NCI-H446 treated with DMSO at 0.1 percent for 48 hours (cell line): Measurements from ENCODE around the gene TINAG.
"Not testable (repeated sequence)": the region's sequence is repeated elsewhere in the genome, so short reads cannot be mapped to it uniquely, and the experiment has no call there.

ENCODE experiments used
- DNase-seq: peaks from one replicate; lab custom pipeline; 2025; lab: John Stamatoyannopoulos, UW

Gene TINAG

DNA sequence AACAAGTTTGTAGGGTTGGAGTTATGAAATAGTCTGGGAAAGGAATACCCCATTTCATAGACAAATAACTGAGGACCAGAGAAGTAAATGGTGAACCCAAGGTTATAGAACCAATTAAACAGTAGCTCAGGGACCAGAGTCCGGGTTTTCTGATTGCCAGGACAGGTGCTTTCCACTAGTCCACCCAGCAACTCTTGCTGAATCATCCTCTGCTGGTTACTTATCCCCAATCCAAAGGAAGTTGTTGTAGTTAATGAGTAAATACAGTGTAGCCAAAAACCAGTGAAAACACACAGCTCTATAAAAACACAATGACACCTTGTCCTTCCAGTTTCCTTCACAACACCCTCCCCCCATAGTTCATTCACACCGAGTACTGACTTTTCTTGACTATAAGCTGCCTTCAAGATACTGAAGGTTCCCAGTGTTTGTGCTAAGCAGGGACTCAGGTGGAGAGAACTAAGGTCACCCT, 766 bp upstream of the TINAG start:
- DNase-seq = no peak

DNA sequence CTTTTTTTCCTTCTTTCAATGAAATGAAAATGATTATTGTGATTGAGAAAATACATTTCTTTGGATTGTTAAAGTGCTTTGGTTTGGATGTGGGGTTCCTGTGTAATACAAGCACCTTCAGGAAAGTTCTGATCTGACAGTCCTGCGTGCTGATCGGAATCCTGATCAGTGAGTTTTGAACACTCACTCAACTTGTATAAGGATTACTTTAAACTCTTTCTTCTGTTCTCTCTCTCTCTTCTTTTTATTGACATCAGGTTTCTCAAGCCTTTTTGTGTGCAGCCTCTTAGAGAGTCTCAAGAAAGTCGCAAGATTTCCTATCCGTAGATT, 710 bp downstream of the TINAG start:
- no peak for DNase-seq

DNA sequence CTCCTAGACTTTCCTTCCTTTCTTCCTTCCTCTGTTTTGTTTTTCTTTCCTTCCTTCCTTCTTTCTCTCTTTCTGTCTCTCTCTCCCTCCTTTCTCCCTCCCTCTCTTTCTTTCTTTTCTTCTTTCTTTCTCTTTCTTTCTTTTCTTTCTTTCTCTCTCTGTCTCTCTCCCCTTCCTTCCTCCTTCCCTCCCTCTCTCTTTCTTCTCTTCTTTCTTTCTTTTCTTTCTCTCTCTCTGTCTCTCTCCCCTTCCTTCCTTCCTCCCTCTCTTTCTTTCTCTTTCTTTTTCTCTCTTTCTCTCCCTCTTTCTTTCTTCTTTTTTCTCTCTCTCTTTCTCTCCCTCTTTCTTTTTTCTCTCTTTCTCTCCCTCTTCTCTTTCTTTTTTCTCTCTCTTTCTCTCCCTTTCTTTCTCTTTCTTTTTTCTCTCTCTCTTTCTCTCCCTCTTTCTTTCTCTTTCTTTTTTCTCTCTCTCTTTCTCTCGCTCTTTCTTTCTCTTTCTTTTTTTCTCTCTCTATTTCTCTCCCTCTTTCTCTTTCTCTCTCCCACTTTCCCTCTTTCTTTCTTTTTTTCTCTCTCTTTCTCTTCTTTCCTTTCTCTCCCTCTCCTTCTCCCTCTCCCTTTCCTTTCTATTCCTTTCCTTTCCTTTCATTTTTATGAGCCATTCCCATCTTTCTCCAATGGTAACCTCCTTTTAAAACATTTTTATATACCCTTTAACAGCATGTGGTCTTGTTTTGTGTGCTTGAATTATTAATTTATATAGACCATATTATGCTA, 2.3 kb downstream of the TINAG start:
- DNase-seq = no peak

DNA sequence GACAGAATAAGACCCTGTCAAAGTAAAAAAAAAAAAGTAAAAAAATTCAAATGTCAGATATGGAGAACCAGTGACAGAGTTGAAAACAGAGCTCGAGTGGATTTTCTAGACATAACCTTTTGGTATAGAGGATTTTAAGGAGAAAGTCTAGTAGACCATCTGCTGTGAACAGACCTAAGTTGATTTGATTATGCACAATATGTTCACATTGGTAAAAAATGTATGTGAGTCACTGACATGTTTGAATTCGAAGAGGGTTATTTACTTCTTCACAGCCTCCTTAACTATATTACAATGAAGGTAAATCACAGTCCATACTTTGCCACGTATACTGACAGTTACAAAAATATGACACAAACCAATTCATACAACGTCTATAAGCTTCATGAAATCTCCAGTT, 7.4 kb downstream of the TINAG start:
- peak; percentile 9 for DNase-seq

DNA sequence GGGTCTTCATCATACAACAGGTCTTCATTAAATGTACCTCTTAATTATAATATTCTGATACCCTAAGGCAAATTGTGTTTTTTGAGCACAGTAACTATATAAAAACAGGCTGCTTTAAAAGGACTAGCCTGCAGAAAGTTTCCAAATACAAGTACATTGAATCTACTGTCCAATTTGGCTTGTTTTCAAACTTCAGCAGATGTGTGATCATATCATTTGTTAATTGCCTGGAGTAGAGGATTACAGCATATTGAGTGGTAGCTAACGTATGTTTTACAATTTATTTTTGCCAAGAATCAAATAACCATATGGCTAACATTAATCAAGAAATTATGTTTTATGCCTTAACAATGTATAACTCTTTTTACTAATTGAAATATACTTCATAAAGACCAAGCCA, 12.6 kb downstream of the TINAG start:
- DNase-seq = peak; percentile 96

DNA sequence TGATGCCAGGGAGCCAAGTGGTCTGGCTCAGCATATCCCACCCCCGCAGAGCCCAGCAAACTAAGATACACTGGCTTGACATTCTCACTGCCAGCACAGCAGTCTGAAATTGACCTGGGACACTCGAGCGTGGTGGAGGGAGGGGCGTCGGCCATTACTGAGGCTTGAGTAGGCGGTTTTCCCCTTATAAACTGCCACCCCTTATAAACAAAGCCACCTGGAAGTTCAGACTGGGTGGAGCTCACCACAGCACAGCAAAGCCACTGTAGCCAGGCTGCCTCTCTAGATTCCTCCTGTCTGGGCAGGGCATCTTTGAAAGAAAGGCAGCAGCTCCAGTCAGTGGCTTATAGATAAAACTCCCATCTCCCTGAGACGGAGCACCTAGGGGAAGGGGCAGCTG, 19.4 kb downstream of the TINAG start:
- DNase-seq = no peak

DNA sequence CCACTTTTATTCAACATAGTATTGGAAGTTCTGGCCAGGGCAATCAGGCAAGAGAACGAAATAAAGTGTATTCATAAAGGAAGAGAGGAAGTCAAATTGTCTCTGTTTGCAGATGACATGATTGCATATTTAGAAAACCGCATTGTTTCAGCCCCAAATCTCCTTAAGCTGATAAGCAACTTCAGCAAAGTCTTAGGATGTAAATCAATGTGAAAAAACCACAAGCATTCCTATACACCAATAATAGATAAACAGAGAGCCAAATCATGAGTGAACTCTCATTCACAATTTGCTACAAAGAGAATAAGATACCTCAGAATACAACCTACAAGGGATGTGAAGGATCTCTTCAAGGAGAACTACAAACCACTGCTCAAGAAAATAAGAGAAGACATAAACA, 23.3 kb downstream of the TINAG start:
- not testable (repeated sequence) for DNase-seq

DNA sequence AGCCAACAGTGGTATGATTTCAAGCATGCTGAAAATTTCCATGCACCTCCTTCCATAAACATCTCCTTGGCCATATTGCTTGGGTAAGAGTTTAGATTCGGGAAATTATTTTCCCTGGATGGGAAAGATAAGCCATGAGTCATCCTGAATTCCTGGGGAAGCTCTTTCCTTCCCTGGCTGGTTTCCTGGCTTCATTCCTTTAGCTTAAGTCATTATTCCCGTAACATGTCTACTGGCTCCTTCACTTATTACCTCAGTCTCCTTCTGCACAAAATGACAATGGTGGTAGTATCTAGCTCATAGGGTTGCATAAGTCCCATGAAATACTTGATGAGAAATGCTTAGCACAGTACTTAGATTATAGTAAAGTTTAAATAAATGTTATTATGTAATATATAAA, 27.6 kb downstream of the TINAG start:
- peak; percentile 18 for DNase-seq

DNA sequence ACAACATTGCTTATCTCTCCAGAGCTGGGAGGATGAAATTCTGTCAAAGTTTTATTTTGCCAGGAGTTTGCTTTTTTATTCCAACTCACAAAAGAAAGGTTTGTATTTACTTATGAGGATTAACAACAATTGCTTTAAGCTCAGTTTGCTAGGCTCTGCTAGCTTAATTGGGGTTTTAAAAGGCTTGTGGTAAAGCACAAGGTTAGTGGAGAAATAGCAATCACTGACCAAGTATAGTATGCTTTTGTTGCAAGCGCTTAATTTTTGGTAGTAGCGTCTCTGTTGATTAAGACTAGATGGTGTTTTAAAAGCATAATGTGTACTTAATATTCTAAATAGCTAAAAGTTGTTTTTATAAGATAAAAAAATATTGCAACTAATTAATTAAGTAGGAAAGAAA, 45.7 kb downstream of the TINAG start:
- no peak for DNase-seq

DNA sequence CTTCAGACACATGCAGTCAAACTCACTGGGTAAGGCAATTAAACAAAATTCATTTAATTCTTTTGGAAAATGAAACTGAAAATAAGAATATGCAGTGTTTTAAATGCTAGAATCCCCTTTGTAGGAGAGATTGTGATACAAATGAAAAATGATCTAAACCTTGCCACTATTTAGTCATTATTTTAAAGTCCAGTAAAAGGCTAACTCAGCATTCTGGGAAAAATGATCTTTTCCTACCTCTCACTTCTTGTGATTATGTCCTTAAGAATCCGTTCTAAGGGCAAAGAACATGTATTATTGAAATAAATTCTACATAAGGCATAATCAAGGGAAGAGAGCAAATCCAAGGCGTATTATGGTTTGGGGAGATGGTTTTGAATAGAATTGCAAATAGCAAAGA, 46.4 kb downstream of the TINAG start:
- no peak for DNase-seq

DNA sequence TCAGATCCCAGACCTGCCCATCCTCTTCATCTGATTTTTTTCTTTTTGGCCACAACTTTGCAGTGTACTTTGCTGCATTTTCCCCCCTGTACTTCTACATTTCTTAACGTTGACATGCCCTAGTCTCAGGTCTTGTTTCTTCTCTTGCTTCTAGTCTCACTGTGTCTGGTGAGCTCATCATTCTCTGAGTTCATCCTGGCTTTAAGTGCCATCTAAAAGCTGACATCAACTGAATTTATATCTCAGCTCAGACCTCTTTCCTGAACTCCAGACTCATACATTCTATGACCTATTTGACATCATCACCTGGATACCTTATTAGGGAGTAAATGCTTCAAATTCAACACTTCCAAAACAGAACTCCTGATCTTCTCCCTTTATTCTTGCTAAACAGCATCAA, 48.9 kb downstream of the TINAG start:
- no peak for DNase-seq

DNA sequence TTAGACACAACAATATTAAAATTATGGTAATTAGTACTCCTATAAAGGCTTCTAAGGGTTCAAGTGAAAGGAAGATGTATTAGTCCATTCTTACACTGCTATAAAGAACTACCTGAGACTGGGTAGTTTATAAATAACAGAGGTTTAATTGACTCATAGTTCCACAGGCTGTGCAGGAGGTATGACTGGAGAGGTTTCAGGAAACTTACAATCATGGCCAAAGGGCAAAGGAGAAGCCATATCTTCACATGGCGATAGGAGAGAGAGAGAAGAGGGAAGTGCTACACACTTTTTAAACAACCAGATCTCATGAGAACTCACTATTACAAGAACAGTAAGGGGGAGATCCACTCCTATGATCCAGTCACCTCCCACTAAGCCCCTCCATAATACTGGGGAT, 52.9 kb downstream of the TINAG start:
- DNase-seq = no peak

DNA sequence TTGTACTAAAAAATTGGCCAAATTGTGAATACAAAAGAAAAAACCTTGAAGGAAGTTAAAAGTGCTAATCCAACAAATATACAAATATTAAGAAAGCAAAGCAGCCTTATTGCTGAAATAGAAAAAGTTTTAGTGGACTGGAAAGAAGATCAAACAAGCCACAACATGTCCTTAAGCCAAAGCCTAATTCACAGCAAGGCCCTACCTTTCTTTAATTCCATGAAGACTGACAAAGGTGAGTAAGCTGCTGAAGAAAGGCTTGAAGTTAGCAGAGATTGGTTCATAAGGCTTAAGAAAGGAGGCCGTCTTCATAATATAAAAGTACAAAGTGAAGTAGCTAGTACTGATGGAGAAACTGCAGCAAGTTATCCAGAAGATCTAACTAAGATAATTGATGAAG, 53.5 kb downstream of the TINAG start:
- DNase-seq = no peak

DNA sequence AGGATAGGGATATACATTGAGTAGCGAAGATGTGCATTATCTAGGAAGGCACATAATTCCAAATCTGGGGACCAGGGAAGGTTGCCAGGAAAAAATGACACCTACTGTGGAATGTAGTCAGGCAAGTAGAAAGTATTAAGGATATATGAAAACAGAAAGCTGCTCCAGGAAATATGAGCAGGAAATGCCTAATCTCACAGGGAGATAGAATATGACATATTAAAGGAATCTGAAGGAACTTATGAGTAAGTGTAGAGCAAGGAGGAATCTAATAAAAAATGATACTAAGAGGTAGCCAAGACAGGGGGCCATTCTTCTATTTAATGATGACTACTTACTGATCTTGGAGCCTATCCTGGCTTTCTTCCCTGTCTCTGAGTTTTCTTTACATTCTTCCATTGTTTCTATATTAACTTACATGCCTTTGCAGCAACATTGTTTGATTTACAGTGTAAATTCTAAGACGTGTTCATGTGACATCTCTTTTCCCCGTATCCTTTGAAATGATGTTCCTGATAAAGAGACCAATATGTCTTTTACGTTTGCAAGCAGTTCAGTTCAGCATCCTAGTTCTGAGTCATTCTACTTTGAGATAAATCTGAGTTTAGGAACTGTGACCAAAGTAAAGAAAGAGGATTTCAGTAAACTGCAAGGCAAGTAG, 58.6 kb downstream of the TINAG start:
- DNase-seq = no peak

DNA sequence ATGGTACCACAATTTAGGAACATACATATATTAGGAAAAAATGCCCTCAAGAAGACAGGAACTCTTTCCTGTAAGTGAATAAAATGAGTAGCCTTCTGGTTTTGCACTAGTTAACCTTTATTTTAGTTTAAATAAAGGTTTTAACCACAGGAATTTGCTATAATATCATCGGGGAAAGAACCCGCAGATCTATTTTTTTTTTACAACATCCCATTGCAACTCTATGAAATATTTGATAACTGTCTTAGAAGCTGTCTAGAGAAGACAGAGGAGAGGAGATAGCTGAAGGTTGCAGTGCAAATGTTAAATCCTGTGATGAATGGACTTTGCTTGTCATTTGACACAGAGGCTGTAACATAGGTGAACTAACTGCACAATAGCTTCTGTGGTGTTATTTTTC, 69.5 kb downstream of the TINAG start:
- DNase-seq = no peak

DNA sequence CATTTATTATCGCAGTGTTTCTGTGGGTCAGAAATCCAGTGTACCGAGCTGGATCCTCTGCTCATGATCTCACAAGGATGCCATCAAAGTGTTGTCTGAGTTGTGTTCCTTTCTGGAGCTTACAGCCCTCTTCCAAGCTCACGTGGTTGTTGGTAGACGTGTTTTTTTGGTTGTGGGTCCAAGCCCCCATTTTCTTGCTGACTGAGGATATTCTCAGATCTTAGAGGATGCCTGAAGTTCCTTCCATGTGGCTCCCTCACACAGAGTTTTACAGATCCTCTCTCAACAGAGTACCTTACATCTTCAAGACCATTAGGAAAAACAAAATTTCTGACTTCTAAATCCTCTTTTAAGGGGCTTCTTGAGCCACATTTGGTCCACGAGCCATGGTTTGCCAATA, 78.1 kb downstream of the TINAG start:
- DNase-seq = no peak

DNA sequence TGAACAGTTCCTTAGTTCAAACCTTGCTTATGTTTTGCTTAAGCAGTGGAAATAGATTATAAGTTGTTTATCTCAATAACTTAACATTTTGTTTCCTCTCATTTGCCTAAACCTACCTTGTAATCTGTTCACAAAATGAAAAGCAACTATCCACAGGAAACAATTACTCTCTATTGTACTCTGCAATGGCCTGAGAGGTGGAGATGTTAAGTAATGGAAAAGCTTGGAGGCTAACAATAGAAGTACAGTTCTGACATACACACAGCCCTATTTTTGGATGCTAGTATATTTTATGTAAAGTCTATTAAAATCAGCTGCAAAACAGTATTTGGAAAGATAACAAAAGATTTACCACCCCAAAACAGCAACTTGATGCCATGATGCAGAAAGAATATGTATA, 82.1 kb downstream of the TINAG start:
- DNase-seq = no peak

DNA sequence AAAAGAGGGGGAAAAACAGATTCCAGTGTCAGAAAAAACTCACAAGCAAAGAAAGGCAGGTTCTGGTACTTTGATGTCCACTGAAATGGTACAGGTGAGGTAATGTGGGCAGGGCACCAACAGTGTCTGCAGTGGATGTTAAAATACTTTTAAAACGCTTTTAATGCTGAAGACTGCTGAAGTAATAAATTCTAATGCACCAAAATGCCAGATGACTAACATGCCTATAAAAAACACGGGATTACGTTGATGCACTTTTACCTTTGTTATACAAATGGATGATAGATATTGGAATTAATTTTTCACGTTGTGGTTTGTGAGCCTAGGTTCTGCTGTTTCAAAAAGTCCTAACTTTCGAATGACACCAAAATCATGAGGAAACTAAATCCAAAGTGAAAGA, 83.3 kb downstream of the TINAG start:
- DNase-seq = no peak

DNA sequence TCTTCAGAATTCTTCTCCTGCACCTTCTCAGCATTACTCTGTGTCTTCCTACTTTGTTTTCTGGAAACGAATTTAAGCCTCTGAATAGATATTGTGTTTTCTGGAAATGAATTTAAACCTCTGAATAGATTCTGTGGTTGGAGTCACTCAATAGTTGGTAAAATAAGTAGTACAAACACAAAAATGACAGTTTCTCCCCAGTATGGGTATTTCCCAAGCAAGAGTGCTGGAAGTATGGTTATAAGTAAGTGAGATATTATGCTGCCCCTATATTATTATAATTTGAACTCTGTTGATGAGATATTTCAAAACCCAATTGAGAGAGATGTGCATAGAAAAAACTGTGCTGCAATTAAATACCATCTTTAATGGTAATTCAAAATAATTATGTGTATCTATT, 94.9 kb downstream of the TINAG start:
- no peak for DNase-seq

DNA sequence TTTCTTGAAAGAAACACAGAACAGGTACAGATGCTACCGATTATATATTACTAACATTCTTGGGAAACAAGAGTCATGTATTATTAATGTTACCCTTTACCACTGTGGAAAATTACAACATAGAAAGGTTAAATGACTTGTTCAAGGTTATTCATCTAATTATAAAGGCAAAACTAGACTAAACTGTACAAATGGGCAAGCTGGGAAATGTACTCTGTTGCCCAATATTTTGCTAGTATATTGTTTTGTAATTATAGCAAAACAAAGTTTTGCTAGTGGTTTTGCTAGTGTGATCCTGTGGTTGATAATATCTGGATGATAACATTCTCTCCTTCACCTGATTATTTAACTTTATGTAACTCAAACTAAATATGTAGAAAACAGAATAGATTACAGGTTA, 96.5 kb downstream of the TINAG start:
- DNase-seq = no peak

DNA sequence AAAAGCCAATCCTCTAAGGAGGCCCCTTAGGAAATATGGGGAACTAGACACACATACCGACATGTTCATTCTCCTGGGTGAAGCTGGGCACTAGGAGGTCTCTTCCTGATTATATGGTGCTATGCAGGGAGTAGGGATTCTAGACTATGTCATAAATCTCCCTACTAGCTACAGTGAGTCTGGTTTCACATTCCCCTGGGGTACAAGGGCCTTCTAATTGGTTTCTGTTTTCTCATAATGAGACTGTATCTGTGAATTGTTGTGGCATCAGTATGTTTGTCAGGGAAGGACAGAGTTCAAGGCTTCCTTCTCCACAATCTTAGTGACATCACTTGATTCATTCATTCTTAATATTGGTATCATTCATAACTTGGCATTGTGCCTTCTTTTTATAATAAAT, 103.5 kb downstream of the TINAG start:
- DNase-seq = no peak

DNA sequence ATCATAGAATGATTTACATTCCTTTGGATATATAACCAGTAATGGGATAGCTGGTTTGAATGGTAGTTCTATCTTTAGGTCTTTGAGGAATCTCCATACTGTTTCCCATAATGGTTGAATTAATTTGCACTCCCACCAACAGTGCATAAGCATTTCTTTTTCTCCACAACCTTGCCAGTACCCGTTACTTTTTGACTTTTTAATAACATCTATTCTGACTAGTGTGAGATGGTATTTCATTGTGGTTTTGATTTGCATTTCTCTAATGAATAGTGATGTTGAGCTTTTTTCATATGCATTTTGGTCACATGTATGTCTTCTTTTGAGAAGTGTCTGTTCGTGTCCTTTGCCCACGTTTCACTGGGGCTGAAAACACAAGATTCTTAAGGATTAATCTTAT, 107.3 kb downstream of the TINAG start:
- no peak for DNase-seq

DNA sequence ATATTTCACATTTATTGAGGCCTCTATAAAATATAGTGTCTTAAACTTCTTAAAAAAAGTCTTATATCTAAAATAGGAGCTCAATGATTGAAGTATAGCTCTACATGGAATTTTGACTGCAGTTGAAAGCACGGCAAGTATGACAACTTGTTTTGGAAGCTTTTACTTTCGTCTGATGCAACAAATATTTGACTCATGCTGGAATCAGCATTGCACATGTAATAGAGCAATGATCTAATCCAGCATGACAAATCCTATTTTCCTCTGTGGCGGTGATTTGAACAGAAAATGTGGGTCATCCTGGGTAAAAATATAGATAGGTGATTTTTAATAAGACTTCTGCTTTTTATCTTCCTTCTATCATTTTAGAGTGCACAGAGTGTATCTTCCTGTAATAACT, 111.6 kb downstream of the TINAG start:
- no peak for DNase-seq

DNA sequence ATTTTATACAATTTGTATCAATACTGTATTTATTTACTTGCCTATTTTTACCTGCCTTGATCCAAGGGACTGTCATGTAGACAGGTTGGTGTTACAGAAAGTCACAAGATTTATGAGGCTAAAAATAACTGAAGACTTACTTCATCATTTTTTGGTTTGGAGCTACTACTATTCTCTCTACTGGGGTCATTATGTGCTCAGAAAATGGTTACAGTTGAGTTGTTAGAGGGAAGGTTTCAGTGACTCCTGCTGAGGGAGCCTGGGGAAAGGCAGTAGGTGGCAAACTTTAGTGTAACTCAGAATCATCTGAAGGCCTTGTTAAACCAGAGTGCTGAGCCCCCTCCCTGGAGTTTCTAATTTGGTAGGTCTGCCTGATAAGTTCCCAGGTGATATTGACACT, 118.8 kb downstream of the TINAG start:
- no peak for DNase-seq
